Heart left ventricle (tissue), 16 donors: ENCODE results near the gene SLC13A3. TPM values are rescaled to one million over a fixed set of nuclear protein-coding genes. Genes with fewer than 3 reads are reported as not detected.

Source experiments
- ATAC-seq, 4 donors: fragments of 200-7000 bp; cut with Tn5 transposase; one replicate each; pipeline ENCODE4 v1.9.1; 2020 to 2022; ENCODE audit warnings: moderate library complexity in 4 of 4, mild to moderate bottlenecking in 3 of 4, moderate number of reproducible peaks in 1 of 4
- DNase-seq, 5 donors: peaks; one replicate each; pipeline ENCODE4 v3.0.0-alpha.2; 2020
- H3K27ac ChIP-seq, 12 donors: fragments of 200-600 bp; sonication (generic) in 4 of 12; one replicate each; pipeline versions ENCODE4 v1.5.0 to v1.8.0; 2016 to 2022; ENCODE audit warnings: mild to moderate bottlenecking in 2 of 12
- H3K27me3 ChIP-seq, 9 donors: fragments of 200-600 bp; sonication (generic) in 2 of 9; one replicate each; pipeline versions ENCODE4 v1.5.1 to v1.8.0; 2016 to 2022; ENCODE audit warnings: mild to moderate bottlenecking in 3 of 9
- H3K36me3 ChIP-seq, 9 donors: fragments of 200-600 bp; sonication (generic) in 2 of 9; one replicate each; pipeline versions ENCODE4 v1.5.0 to v1.8.0; 2018 to 2022; ENCODE audit warnings: mild to moderate bottlenecking in 2 of 9
- H3K4me1 ChIP-seq, 12 donors: fragments of 200-600 bp; sonication (generic) in 4 of 12; one replicate each; pipeline versions ENCODE4 v1.5.0 to v1.8.0; 2016 to 2022; ENCODE audit warnings: mild to moderate bottlenecking in 3 of 12
- H3K4me3 ChIP-seq, 12 donors: fragments of 200-600 bp; sonication (generic) in 4 of 12; one replicate each; pipeline versions ENCODE4 v1.5.0 to v1.8.0; 2017 to 2022; ENCODE audit warnings: mild to moderate bottlenecking in 9 of 12, moderate library complexity in 4 of 12
- H3K9me3 ChIP-seq, 12 donors: fragments of 200-600 bp; sonication (generic) in 4 of 12; one replicate each; pipeline versions ENCODE4 v1.5.0 to v1.8.0; 2016 to 2022; ENCODE audit warnings: mild to moderate bottlenecking in 1 of 12
- CTCF ChIP-seq, 12 donors: fragments of 200-600 bp; sonication (generic) in 4 of 12; IDR thresholded peaks; one replicate each; pipeline versions ENCODE4 v1.5.0 to v1.8.0; 2018 to 2022; ENCODE audit warnings: antibody characterized with exemption in 12 of 12, mild to moderate bottlenecking in 5 of 12
- POLR2A ChIP-seq, 2 donors: fragments of 450-650 bp; IDR thresholded peaks; one replicate each; pipeline ENCODE4 v1.6.1; 2017; ENCODE audit warnings: antibody characterized with exemption in 2 of 2, mild to moderate bottlenecking in 2 of 2, moderate library complexity in 2 of 2
- WGBS, 4 donors: extraction: QIAGEN DNeasy Blood & Tissue Kit in 2 of 4; methylation state at CpG; one replicate each; pipeline versions ENCODE4 v1.1.5 to v1.1.7; 2013 to 2018; 5-methylcytosine and 5-hydroxymethylcytosine counted together
- intact Hi-C, 10 donors: fragments of 100-400 bp; cut with DNase I; formaldehyde crosslinking; loops; one replicate each; pipeline versions ENCODE4 v1.11.1 to v1.14.2; 2022
- polyA plus RNA-seq, 2 donors: library from polyadenylated mRNA; stranded (reverse); fragments of 200-250 nt; gene quantifications; one replicate each; pipeline ENCODE4 v1.2.3, GENCODE V29; 2013
- total RNA-seq, 9 donors: library from RNA; depleted of rRNA in 2 of 9; stranded (reverse); fragments of >200 nt in 2 of 9; fragmentation: NEBNext Ultra II Directional in 3 of 9; extraction: Animal tissue kit (Norgen Biotek cat#: 25700) in 3 of 9; gene quantifications; one replicate each; pipeline versions ENCODE4 v1.1.0 to v1.2.4, GENCODE V29; 2016 to 2023
- donor health status: ischemic (EF 13 %, LVEDD 7.1; RV severe dilation, severe dysfunction).
- donor health status: healthy with polysubstance abuse.
- donor health status: DM: no; HTN: yes; CAD: no.
- donor health status: DM: no; HTN: no; CAD: no.
- donor health status: ischemic (EF 25% LVEDD 6.9; RV normal size, moderate dysfunction).
- donor health status: ischemic (EF 25% LVEDD 5.7; RV mildly dilated, moderate dysfunction).
- donor health status: healthy.
- donor health status: DM: yes; HTN: yes; CAD: no.
- donor health status: ischemic (EF 35%, LVEDD 5.7; RV mildly dilated, moderate dysfunction).
- donor health status: nonischemic (EF 11% LVEDD 7.7; RV severe dilation, severe dysfunction).
- donor health status: DM: yes; HTN: yes; CAD: no.
- donor health status: PGD.
- donor health status: ischemic (EF 29% LVEDD 5.4; RV normal size, mild dysfunction).
- donor health status: nonischemic (EF 23%, LVEDD 6.1; RV moderate dilation, normal function).

Gene SLC13A3
- total and polyA plus RNA-seq, 11 donors, result 0.13 to 2.6 (median 0.54) TPM

GRCh38 chr20:46661659-46662058 is 10.4 kb upstream of the SLC13A3 start:
- no peak overlapping the region for H3K4me3 ChIP-seq
- peaks cover 0 to 13% (median 0%) of the 10 kb centered on the region in 12 donors for H3K9me3 ChIP-seq
- WGBS, 4 donors, result 98 to 100% (median 100%) methylated on average over 1 of the region's 1 CpG
- TF ChIP-seq CTCF (IDR thresholded peaks at IDR 0.05) (no peak), POLR2A (IDR thresholded peaks at IDR 0.05) (no peak)
- H3K36me3 ChIP-seq, result no peaks in the 10 kb centered on the region
- ATAC-seq (no peak), DNase-seq (no peak)
- intact Hi-C loops, result no loop called here
- no peak overlapping the region for H3K27ac ChIP-seq
- no peaks in the 10 kb centered on the region for H3K4me1 ChIP-seq
- H3K27me3 ChIP-seq, result no peaks in the 10 kb centered on the region

GRCh38 chr20:46660487-46660886 is 9.2 kb upstream of the SLC13A3 start:
- Histone ChIP-seq H3K4me3 (no peak overlapping the region), H3K27ac (no peak overlapping the region), H3K4me1 (no peaks in the 10 kb centered on the region), H3K36me3 (no peaks in the 10 kb centered on the region), H3K9me3 (peaks cover 0 to 13% (median 0%) of the 10 kb centered on the region in 12 donors), H3K27me3 (no peaks in the 10 kb centered on the region)
- ATAC-seq, result no peak
- intact Hi-C loops, result no loop called here
- DNase-seq, result no peak
- WGBS, 4 donors, result 87 to 92% (median 88%) methylated on average over 4 of the region's 4 CpGs
- TF ChIP-seq CTCF (IDR thresholded peaks at IDR 0.05) (no peak), POLR2A (IDR thresholded peaks at IDR 0.05) (no peak)

- Histone ChIP-seq H3K9me3 (peaks cover 0 to 13% (median 0%) of the 10 kb centered on the region in 12 donors), H3K27me3 (peaks cover 0 to 11% (median 0%) of the 10 kb centered on the region in 9 donors), H3K36me3 (no peaks in the 10 kb centered on the region), H3K27ac (no peak overlapping the region), H3K4me1 (no peaks in the 10 kb centered on the region), H3K4me3 (no peak overlapping the region)
- 74 to 81% (median 78%) methylated on average over 7 of the region's 7 CpGs for WGBS, 4 donors
- TF ChIP-seq CTCF (IDR thresholded peaks at IDR 0.05) (no peak), POLR2A (IDR thresholded peaks at IDR 0.05) (no peak)
- intact Hi-C loops, result no loop called here
- no peak for ATAC-seq
- no peak for DNase-seq
Measured at GRCh38 chr20:46657618-46658017, 6.4 kb upstream of the SLC13A3 start.

- 87 to 90% (median 90%) methylated on average over 8 of the region's 8 CpGs for WGBS, 4 donors
- Histone ChIP-seq H3K4me3 (no peak overlapping the region), H3K36me3 (no peaks in the 10 kb centered on the region), H3K9me3 (peaks cover 0 to 13% (median 0%) of the 10 kb centered on the region in 12 donors), H3K4me1 (no peaks in the 10 kb centered on the region), H3K27me3 (peaks cover 0 to 15% (median 1%) of the 10 kb centered on the region in 9 donors), H3K27ac (no peak overlapping the region)
- intact Hi-C loops, result no loop called here
- no peak for DNase-seq
- ATAC-seq, result no peak
- TF ChIP-seq POLR2A (IDR thresholded peaks at IDR 0.05) (no peak), CTCF (IDR thresholded peaks at IDR 0.05) (no peak)
Measured at GRCh38 chr20:46657137-46657536, 5.9 kb upstream of the SLC13A3 start.
